Activated T-cell treated with anti-CD3 and anti-CD28 coated beads for 1 hour (primary cell): ENCODE results near the gene PCBP4.
A peak's percentile ranks its signal among the peaks of the same experiment; 100 is the strongest.
"Not testable (repeated sequence)": the region's sequence is repeated elsewhere in the genome, so short reads cannot be mapped to it uniquely, and the experiment has no call there.

Experiments
- DNase-seq: peaks from one replicate; pipeline ENCODE4 v3.0.0-alpha.2; 2020; ENCODE audit warnings: low read depth

The PCBP4 gene

GRCh38 chr3:51994530-51994929 is 27.3 kb upstream of the PCBP4 start:
- DNase-seq = no peak

- DNase-seq = not testable (repeated sequence)
Observed at GRCh38 chr3:51993657-51994056, 26.4 kb upstream of the PCBP4 start.

GRCh38 chr3:51992017-51992682 is 24.9 kb upstream of the PCBP4 start:
- no peak for DNase-seq

- DNase-seq = not testable (repeated sequence)
Observed at GRCh38 chr3:51990501-51990971, 23.3 kb upstream of the PCBP4 start.

GRCh38 chr3:51988286-51989146 is 21.3 kb upstream of the PCBP4 start:
- DNase-seq = no peak

GRCh38 chr3:51987568-51987967 is 20.3 kb upstream of the PCBP4 start:
- no peak for DNase-seq

GRCh38 chr3:51986010-51986947 is 19.0 kb upstream of the PCBP4 start:
- no peak for DNase-seq

GRCh38 chr3:51985063-51985462 is 17.8 kb upstream of the PCBP4 start:
- DNase-seq = no peak

- DNase-seq = no peak
Observed at GRCh38 chr3:51984269-51984647, 17.0 kb upstream of the PCBP4 start.

GRCh38 chr3:51983578-51984268 is 16.5 kb upstream of the PCBP4 start:
- DNase-seq = no peak

- peak; percentile 54 for DNase-seq
Observed at GRCh38 chr3:51982838-51983577, 15.8 kb upstream of the PCBP4 start, which contains the start of gene ACY1. Gene ACY1, plus strand, starts transcription at chr3:51983535. Its CDS starts 530 bp downstream, at chr3:51984065.

- DNase-seq = no peak
Observed at GRCh38 chr3:51982352-51982837, 15.1 kb upstream of the PCBP4 start.

GRCh38 chr3:51980253-51980652 is 13.0 kb upstream of the PCBP4 start:
- DNase-seq = no peak

GRCh38 chr3:51978143-51978502 is 10.9 kb upstream of the PCBP4 start:
- DNase-seq = no peak

- no peak for DNase-seq
Observed at GRCh38 chr3:51977446-51978142, 10.3 kb upstream of the PCBP4 start.

GRCh38 chr3:51975852-51976549 is 8.7 kb upstream of the PCBP4 start:
- no peak for DNase-seq

GRCh38 chr3:51974963-51975851 is 8.0 kb upstream of the PCBP4 start, which contains the start of gene ABHD14A:
Gene ABHD14A, plus strand, starts transcription at chr3:51975064. Its CDS starts 72 bp downstream, at chr3:51975136.
- peak; percentile 54 for DNase-seq

GRCh38 chr3:51974277-51974962 is 7.2 kb upstream of the PCBP4 start:
- DNase-seq = no peak
